HCT116 (cell line): Measurements from ENCODE around the gene MRPL16.

Experiments
- CEBPB ChIP-seq: IDR thresholded peaks from 2 replicates; pipeline ENCODE4 v1.6.1; 2012; ENCODE audit warnings: low read depth
- CTCF ChIP-seq, 3 experiments: fragments of 200-600 bp in 1 of 3; sonication (generic) in 1 of 3; IDR thresholded peaks in 2 of 3; conservative IDR thresholded peaks in 1 of 3; 2 replicates each; pipeline ENCODE4 v1.5.1; 2012 to 2017; ENCODE audit warnings: low read depth in 2 of 3, low read length in 2 of 3, antibody characterized with exemption in 1 of 3, borderline replicate concordance in 1 of 3, control low read depth in 1 of 3, mild to moderate bottlenecking in 1 of 3, mixed read lengths in 1 of 3, mixed run types in 1 of 3, moderate library complexity in 1 of 3; ENCODE audit not compliant: insufficient read depth in 1 of 3
- EZH2 ChIP-seq: fragments of 200-600 bp; sonication (generic); IDR thresholded peaks from 2 replicates; pipeline ENCODE4 v1.6.1; 2017; ENCODE audit warnings: antibody characterized with exemption, mixed run types
- EZH2phosphoT487 ChIP-seq: fragments of 200-600 bp; IDR thresholded peaks from 2 replicates; pipeline ENCODE4 v1.6.1; 2018; ENCODE audit warnings: antibody characterized with exemption, borderline replicate concordance
- JUND ChIP-seq: IDR thresholded peaks from 2 replicates; pipeline ENCODE4 v1.6.1; 2012
- POLR2A ChIP-seq: IDR thresholded peaks from 2 replicates; pipeline ENCODE4 v1.7.0; 2011; ENCODE audit warnings: borderline replicate concordance; ENCODE audit not compliant: insufficient read depth, insufficient read length; ENCODE audit errors: extremely low read depth
- POLR2AphosphoS5 ChIP-seq: IDR thresholded peaks from 2 replicates; pipeline ENCODE4 v1.6.1; 2011; ENCODE audit warnings: mild to moderate bottlenecking, low read depth, low read length, moderate library complexity
- RAD21 ChIP-seq: IDR thresholded peaks from 2 replicates; pipeline ENCODE4 v1.6.1; 2012; ENCODE audit warnings: low read depth, mild to moderate bottlenecking
- REST ChIP-seq: IDR thresholded peaks from 2 replicates; pipeline ENCODE4 v1.6.1; 2012; ENCODE audit warnings: low read depth

GRCh38 chr11:59842316-59842715 is 31.7 kb upstream of the MRPL16 start:
- no peak for TF ChIP-seq CTCF (IDR thresholded peaks at IDR 0.05 in 2 of 3, conservative IDR thresholded peaks at IDR 0.05 in 1 of 3; ENCODE audit: borderline replicate concordance in 1 of 3, insufficient read depth in 1 of 3, low read depth in 2 of 3, low read length in 2 of 3)
- no peak for TF ChIP-seq JUND
- no peak for TF ChIP-seq EZH2
- TF ChIP-seq EZH2phosphoT487, result no peak
- TF ChIP-seq RAD21, result no peak
- no peak for TF ChIP-seq POLR2AphosphoS5
- no peak for TF ChIP-seq POLR2A
- no peak for TF ChIP-seq REST
- TF ChIP-seq CEBPB, result no peak
